GM23338 (cell line): ENCODE measurements around the gene ASMT.

Experiments used
- CTCF ChIP-seq, 2 experiments: fragments of 200-600 bp in 1 of 2; sonication (generic) in 1 of 2; conservative IDR thresholded peaks; 2 replicates each; pipeline versions ENCODE4 v1.5.1 to v1.6.1; 2016 to 2017; ENCODE audit warnings: antibody characterized with exemption in 2 of 2, low read depth in 2 of 2, mild to moderate bottlenecking in 2 of 2, moderate library complexity in 1 of 2
- EZH2 ChIP-seq: fragments of 200-600 bp; sonication (generic); IDR thresholded peaks from one replicate; pipeline ENCODE4 v1.8.0; 2017; ENCODE audit warnings: antibody characterized with exemption, mild to moderate bottlenecking, low read depth; ENCODE audit not compliant: unreplicated experiment
- EZH2phosphoT487 ChIP-seq: fragments of 200-600 bp; sonication (generic); IDR thresholded peaks from one replicate; pipeline ENCODE4 v1.8.1; 2018; ENCODE audit warnings: antibody characterized with exemption; ENCODE audit not compliant: unreplicated experiment
- POLR2AphosphoS5 ChIP-seq: IDR thresholded peaks from 2 replicates; pipeline ENCODE4 v1.6.1; 2016; ENCODE audit warnings: antibody characterized with exemption, low read depth
- ZNF114 ChIP-seq: fragments of 250-450 bp; sonication (Bioruptor Pico); IDR thresholded peaks from 2 replicates; pipeline ENCODE4 v1.5.0; 2020; ENCODE audit warnings: mild to moderate bottlenecking, moderate library complexity

GRCh38 chrX:1591102-1591862 lies 23.6 kb upstream of the ASMT start, which contains the start of gene AKAP17A:
- no peak for TF ChIP-seq CTCF (conservative IDR thresholded peaks at IDR 0.05; ENCODE audit: low read depth in 2 of 2)
- TF ChIP-seq POLR2AphosphoS5, result peak; percentile 65
- TF ChIP-seq EZH2, result no peak
- TF ChIP-seq EZH2phosphoT487, result no peak
- TF ChIP-seq ZNF114 (CRISPR knock-in tag), result no peak
